ENCODE measurements around the gene SHANK3.
A peak's percentile ranks its signal among the peaks of the same experiment; 100 is the strongest.
"Not testable (repeated sequence)": the region's sequence is repeated elsewhere in the genome, so short reads cannot be mapped to it uniquely, and the experiment has no call there.

SHANK3 gene

DNA sequence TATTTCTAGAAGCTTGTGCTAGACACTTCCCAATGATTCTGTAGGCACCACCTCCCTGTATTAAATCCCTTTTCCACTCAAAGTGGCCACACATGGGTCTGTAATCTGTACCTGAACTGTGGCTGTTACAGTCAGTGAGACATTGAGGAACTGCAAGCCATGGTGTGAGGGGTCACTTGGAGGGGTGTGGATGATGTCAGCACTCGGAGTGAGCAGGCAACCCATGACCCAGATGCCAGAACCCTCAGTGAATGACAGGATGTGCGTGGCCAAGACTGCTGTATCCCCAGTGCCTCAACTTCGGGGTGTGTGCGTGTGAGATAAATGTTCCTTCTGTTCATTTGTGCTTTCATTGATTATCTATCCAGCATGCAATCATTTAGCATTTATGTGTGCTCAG lies 14.7 kb upstream of the SHANK3 start:
- TF ChIP-seq CTCF (conservative IDR thresholded peaks at IDR 0.05; ENCODE audit: low read depth, low read length), result no peak
- no peak overlapping the region for H3K4me3 ChIP-seq (ENCODE audit: low read depth, low read length)
- no peak for DNase-seq (ENCODE audit: low read depth)

- DNase-seq (ENCODE audit: low read depth); H3K4me3 ChIP-seq (ENCODE audit: low read depth, low read length): not testable (repeated sequence)
Observed at GRCh38 chr22:50659711-50660110, 12.9 kb upstream of the SHANK3 start.

- no peak overlapping the region for H3K4me3 ChIP-seq (ENCODE audit: low read depth, low read length)
- peak; percentile 15 for DNase-seq (ENCODE audit: low read depth)
- no peak for TF ChIP-seq CTCF (conservative IDR thresholded peaks at IDR 0.05; ENCODE audit: low read depth, low read length)
Observed at GRCh38 chr22:50660306-50660705, 12.3 kb upstream of the SHANK3 start.

DNA sequence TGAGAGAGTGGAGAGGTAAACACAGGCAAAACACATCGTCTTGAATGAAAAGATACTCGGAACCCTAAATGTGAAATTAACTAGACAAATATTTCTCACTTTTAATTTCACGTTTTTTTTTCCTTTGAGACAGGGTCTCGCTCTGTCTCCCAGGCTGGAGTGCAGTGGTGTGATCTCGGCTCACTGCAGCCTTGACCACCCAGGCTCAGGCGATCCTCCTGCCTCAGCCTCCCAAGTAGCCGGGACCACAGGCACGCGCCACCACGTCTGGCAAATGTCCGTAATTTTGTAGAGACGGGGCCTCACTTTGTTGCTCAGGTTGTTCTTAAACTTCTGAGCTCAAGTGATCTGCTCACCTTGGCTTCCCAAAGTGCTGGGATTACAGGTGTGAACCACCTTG lies 7.4 kb upstream of the SHANK3 start:
- H3K4me3 ChIP-seq (ENCODE audit: low read depth, low read length), result no peak overlapping the region
- TF ChIP-seq CTCF (conservative IDR thresholded peaks at IDR 0.05; ENCODE audit: low read depth, low read length), result no peak
- no peak for DNase-seq (ENCODE audit: low read depth)

DNA sequence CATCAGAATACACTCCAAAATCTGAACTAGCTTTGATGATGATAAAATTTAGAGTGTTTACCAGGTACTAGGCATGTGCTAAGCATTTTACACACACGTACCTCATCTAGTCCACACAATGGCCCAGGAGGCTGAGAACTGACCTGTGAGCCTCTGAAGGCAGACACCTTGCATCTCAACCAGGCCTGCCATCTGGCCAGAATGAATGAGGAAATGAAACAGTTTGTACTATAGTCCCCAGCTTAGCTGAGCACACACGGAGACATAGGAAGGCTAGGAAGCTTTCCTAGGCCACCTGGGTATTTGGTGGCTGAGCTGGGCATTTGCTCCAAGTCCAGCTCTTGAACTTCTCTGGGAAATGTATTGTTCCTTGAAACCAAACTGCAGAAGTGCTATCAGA lies 6.9 kb upstream of the SHANK3 start:
- DNase-seq (ENCODE audit: low read depth), result no peak
- H3K4me3 ChIP-seq (ENCODE audit: low read depth, low read length), result no peak overlapping the region
- no peak for TF ChIP-seq CTCF (conservative IDR thresholded peaks at IDR 0.05; ENCODE audit: low read depth, low read length)

DNA sequence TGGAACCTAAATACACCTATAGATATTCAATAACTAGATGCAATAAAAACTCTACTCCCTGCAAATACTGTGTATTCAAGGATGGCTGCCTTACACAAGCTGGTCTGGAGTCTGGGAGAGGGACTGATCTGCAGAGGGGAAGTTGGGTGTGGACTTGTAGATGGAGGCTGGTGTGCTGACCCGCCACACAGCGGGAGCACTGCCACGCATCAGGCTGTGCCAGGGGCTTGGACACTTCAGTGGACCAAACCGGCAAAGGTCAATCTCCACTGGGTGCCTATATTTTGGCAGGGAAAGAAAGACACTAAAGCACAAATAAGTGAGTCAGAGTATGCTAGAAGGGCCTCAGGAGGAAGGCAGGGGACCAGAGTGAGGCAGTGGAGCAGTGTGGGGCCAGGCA lies 2.1 kb upstream of the SHANK3 start:
- DNase-seq (ENCODE audit: low read depth), result peak; percentile 9
- no peak overlapping the region for H3K4me3 ChIP-seq (ENCODE audit: low read depth, low read length)
- no peak for TF ChIP-seq CTCF (conservative IDR thresholded peaks at IDR 0.05; ENCODE audit: low read depth, low read length)

DNA sequence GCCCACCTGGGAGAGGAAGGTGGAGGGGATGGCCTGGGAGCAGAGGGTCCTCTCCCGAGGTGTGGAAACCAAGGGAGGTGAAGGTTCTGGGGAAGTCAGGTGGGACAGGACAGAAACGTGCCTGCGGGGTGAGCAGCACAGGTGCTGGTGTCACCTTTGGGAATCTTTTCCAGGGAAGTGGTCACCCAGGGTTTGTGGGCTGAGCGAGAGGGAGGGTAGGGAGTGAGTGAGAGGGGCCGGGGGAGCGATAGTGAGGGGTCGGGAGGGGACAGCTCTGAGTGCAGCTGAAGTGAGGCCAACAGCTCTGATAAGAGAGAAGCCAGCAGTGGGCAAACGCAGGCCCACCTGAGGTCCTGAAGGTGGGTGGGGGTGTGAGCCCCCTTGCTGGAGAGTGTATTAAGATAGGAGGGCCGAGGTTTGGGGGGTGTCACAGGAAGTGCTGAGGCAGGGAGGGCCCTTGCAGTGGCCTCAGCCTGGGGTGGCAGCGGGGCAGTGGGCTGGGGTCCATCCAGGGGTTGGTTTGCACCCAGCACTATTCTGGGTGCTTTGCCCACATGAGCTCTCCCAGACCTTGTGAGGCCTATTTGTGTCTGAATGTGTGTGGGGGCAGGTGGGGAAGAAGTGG lies 1.6 kb upstream of the SHANK3 start:
- no peak for DNase-seq (ENCODE audit: low read depth)
- H3K4me3 ChIP-seq (ENCODE audit: low read depth, low read length), result no peak overlapping the region
- TF ChIP-seq CTCF (conservative IDR thresholded peaks at IDR 0.05; ENCODE audit: low read depth, low read length), result no peak
